Dermis microvascular lymphatic vessel endothelial cell (primary cell): ENCODE results near the gene ADAMTS2. TPM values are rescaled to one million over a fixed set of nuclear protein-coding genes. Genes with fewer than 3 reads are reported as not detected.
"Not testable (repeated sequence)": the region's sequence is repeated elsewhere in the genome, so short reads cannot be mapped to it uniquely, and the experiment has no call there.

Experiments
- DNase-seq, 2 donors: peaks; one replicate each; pipeline versions ENCODE4 v3.0.0 to v3.0.0-alpha.2; 2010; ENCODE audit warnings: low read depth in 2 of 2
- total RNA-seq: library from RNA; depleted of rRNA; stranded (reverse); fragments of >200 nt; gene quantifications from 2 replicates; pipeline ENCODE4 v1.2.1, GENCODE V29; 2014

The ADAMTS2 gene
- total RNA-seq, 1 donor from 2014 or later = not detected

DNA sequence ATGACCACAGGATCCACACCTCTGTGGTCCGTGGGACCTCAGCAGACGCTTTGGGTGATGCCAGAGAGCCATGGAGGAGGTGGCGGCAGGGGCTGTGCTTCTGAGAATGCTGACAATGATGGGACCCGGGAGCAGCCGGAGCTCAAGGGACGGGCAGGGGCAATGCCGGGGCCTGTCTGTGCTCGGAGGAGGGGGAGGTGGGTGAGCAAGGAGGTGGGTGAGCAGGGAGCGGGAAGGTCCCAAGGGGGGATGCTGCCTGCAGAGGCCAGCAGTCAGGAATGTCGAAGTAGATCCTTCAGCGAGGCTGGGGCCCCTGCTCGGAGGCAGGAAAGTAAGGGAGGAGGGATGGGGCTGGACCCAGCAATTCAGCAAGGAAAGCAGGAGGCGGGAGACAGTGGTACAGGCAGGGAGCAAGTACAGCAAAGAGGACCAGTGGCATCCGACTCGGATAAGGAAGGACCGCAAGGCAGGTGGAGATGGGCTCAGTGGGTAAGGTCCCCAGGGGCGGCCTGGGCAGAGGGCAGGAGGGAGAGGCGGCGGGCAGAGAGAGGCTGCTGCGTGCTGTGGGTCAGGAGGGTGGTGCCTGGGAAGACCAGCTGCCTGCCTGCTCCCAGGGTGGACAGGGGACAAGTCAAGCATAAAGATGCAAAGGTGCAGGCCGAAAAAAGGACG is 49.0 kb downstream of the ADAMTS2 start:
- no peak for DNase-seq

DNA sequence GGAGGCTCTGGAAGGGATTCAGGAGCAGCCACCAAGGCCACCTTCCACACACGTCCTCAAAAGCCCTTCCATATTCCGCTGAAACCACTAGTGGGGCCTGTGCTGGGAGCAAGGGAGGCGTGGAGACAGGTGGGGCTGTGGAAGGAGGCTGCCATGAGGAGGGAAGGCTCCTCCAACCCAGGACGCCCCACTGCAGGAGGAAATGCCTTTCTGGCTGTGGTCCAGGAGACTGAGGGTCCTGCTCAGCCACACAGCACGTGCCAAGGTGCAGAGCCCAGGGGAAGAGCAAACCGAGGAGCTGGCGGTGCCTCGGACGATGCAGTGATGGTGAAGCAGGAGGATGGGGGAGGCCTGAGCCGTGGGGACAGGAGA is 49.5 kb downstream of the ADAMTS2 start:
- no peak for DNase-seq

DNA sequence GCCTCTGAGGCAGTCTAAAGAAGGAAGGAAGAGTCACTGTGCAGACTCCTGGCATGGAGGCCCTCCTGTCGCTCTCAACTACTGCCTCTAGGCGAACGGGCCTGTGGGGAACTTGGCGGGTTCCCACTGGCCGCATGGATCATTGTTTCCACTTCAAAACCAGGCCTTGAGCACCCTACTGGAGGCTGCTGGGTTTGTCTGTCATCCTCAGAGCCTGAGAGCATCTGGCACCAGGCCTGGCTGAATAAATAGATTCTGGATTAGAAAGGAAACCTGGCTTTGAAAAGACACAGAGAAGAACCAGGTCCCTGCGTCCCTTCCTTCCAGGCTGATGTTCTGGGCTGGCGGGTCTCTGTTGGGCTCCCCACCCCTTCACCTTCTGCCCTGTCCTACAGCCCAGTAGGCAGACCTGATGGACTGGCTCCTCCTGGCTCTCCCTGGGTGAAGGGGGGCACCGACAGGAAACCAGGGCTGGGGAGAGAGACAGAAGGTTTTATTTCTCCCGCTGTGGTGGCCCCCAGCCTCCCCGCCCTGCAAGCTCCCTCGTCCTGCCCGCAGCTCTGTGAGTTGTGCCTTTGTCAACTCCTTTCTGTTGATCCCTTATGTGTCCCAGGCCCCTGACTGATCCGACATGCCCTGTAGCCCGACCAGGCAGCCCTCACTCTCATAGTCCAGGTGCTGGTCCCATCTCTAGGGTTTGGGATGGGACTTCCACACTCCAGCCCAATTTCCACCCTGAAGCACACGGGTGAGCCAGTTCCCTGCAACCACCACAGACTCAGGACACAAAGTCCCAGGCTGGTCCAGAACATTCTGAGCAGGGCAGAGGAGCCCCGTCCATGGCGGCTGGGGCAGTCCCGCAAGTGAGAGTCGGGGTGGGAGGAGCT is 50.1 kb downstream of the ADAMTS2 start:
- DNase-seq = no peak

DNA sequence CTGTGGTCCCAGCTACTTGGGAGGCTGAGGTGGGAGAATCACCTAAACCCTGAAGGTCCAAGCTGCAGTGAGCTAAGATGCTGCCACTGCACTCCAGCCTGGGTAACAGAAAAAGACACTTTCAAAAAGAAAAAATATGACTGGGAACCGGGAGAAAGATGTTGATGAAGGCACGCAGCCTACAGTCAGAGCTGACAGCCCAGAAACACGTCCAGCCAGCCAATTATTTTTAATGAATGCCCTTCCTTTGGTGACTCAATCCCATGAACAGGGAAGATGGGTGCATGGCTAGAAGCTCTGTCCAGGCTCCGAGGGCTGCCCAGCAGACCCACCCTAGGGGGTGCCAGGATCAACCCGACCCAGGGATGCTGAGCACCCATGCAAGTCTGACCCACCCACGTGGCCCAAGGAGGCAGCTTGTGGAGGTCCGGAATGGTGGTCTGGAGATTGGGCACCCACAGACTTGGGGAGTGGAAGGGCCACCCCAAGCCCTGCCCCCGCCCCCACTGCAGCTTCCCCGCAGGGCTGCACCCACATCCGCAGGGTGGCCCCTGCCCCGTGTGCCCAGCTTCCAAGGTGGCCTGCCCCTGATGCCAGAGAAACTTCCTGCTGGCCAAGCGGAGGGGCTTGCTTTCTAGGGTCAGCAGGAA is 51.0 kb downstream of the ADAMTS2 start:
- DNase-seq = no peak

DNA sequence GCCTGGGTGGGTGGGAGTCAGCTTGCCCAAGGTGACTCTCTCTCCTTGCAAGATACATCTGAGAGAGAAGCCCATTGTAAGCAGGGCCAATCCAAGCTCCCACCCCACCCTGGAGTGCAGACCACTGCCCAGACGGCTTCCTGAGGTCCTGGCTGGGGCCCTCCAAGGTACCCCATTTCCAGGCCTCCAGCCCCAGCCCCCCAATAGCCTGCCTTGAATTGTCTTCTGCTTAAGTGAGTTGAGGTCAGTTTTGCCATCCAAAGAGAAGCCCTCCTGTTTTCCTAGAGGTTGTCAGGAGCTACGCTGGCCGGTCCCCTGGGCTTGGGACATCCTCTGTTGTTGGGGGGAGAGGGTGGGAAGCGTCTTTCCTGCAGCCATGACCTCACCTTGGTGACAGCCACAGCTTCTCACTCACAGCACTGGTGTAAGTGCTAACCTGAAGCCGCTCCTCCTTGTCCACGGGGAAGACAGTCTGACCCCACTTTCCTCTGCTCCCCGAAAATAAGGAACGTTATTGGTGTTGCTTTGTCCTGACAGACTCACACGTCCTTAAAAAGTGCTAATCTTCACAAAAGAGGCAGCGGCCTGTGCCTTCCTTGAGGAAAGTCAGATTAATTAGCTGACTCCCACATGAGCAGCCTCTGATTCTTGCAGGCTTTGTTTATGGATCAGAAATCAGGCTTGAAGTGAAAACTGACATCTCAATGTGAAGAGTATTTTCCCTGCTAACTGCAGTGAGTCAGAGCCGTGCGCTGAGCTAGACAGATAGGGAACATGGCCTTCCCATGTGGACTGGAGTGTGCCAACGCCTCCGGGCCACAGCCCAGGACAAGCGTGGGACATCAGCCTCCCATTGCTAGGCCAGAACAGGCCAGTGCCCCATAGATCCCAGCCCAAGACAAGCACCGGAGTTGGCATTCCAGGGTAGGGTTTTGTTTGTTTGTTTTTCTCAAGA is 52.3 kb downstream of the ADAMTS2 start:
- no peak for DNase-seq

DNA sequence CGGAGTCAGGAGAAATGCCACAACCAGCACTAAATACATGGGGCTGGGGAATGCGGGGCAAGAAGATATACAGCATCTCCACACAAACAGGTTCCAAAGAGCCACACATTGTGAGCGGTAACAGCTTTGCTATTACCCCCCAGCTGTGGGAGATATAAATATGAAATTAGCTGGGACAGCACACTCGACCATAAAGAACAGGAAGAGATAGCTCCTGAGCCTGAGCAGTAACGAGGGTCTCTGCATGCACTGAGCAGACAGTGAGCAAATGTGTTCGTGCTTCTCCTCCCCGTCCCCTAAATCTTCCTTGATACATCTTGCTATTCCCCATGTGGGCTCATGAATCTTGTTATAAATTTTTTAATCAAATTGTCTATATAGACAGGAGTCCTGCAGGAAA is 53.1 kb downstream of the ADAMTS2 start:
- no peak for DNase-seq

DNA sequence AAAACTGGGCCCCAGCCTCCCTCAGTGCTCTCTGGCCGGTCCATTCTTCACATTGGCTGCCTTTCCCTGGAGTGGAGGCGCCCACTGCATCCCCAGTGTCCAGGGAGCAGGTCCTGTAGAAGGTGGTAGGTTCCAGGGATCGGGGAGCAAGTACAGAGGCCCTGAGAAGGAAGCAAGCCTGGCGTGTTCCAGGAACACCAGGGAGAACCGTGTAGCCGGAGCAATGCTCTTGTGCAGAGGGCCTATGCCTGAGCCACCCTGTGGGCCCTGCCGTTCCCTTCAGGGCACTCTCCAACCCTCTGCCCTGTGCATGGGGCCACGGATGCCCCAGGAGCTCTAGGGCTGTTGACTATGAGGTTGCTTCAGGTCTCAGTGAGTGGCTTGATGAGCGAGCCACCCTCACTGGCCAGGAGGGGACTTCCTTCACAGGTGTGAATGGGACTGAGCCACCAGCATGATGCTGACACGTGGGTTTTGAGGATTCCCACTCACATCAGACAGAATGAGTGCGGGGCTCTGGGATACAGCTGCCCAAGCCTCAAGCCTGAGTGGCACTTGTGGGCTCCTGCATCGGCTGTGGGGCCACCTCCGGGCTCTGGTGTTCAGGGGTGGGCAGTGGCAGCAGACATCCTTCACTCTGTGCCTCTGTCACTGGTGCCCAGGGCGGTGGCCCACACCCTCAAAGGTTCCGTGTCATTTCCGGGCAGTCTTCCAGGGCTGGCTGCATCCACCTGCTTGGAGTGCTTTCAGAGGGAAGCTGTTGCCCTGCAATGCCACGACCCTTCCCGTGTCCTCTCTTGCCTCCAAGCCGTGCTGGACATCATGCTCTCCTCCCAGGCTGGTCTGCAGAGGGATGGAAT is 54.4 kb downstream of the ADAMTS2 start:
- no peak for DNase-seq

DNA sequence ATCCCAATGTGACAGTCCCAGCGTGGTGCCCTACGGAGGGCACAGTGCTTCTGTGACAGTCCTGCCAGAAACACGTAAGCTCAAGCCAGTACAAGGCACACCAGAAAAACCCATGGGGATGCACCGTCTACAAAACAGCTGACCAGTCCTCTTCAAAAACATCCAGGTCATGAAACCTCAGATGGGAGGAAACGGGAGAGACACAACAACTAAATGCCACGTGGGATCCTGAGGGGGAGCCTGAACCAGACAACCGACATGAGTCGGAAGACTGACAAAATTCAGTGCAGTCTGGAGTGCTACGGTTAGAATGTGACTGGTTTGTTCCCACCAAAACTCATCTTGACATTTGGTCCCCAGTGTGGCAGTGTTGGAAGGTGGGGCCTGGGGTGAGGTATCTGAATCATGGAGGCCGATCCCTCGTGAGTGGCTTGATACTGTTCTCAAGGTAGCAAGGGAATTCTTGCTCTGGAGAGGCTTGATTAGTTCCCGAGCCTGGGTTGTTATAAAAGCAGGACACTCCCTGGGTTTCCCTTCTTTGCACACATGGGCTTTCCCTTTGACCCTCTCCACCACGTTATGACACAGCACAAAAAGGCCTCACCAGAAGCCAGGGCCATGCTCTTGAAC is 55.4 kb downstream of the ADAMTS2 start:
- DNase-seq = no peak

DNA sequence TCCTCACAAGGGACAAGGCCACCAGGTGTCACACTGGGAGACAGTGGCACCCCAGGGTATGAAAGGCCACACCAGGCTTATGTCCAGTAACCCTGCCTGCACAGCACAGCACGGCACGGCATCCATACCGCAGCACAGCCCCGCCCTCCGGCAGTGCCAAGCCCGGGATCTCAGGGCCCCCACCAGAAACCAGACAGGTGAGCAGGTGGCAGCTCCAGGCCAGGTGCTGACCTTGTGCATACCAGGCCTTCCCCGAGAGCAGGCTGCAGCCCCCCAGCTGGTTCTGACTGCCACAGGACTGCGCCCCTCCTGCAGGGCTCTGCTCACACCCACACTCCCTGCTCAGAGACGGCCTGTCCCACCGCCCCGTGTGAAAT is 56.5 kb downstream of the ADAMTS2 start:
- no peak for DNase-seq

DNA sequence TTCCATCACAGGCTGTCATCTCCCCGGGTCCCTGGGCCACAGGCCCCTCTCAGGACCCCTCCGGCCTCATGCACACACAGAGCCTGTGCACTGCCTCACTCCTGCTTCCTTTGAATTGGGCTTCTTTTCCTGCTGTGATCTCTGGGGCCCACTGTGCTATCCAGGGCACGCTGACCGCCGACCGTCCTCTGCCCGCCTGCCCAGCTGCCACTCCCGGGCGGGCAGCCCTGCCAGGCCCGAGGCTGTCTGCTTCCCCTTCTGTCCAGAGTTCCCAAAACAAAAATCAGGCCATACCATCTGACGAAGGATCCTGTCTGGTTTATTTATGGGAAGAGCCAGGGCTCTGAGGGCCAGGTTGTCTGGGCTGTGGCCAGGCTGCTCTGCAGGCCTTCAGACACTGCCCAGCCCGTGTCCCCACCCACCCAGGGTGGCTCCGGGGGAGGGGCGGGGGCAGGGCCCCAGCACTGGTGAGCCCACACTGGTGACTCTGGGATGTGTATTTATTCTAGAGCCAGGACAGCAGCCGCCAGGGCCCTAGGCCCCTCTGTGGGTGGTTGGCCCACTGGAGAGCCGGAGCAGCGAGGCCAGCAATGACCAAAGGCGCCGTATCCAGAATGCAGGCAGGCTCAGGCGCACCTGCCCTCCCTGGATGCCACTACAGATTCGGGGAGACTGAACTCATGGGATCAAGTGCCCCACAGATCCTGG is 57.0 kb downstream of the ADAMTS2 start:
- DNase-seq = no peak

DNA sequence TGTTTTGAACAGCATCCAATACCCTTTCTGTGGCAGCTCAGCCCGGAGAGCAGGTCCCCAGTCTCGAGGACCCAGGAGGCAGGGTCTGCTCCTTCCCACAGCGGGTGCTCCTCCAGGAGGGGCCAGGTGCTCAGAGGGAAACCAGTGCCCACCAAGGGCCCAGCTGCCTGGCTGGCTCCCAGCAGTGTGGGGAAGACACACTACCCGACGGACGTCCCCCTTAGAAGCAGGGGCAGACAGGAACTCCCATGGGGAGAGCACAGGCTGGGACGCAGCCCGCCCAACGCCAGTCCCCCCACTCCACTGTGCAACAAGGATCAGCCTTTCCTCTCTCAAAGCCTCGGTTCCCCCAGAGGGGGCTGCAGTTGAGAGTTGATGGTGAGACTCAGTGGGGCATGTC is 57.6 kb downstream of the ADAMTS2 start:
- DNase-seq = no peak

DNA sequence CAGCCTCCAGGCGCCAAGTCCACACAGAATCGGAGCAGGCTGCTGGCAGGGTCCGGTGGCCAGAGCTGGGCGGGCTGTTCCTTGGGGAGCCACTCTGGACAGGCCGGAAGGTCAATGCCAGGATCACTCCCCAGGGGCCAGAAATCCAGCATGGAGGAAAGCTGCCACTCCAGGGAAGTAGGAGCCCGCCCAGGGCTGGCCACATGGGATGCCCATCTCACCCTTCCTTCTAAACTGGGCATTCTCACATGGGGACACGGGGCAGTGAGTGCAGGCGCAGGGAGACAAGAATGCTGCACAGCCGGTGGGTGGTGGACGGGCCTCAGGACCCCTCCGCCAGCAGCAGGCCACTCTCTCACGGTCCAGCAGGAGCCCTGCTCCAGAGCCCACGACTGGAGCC is 58.2 kb downstream of the ADAMTS2 start:
- no peak for DNase-seq

DNA sequence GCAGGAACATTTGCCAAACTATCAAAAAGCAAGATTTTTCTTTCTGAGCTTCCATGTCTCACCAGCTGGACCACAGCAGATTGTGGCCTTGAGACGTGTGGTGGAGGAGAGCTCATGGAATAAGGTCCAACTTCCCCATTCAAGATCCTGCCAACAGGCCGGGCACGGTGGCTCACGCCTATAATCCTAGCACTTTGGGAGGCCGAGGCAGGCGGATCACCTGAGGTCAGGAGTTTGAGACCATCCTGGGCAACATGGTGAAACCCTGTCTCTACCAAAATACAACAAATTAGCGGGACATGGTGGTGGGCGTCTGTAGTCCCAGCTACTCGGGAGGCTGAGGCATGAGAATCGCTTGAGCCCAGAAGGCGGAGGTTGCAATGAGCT is 59.5 kb downstream of the ADAMTS2 start:
- DNase-seq = not testable (repeated sequence)

DNA sequence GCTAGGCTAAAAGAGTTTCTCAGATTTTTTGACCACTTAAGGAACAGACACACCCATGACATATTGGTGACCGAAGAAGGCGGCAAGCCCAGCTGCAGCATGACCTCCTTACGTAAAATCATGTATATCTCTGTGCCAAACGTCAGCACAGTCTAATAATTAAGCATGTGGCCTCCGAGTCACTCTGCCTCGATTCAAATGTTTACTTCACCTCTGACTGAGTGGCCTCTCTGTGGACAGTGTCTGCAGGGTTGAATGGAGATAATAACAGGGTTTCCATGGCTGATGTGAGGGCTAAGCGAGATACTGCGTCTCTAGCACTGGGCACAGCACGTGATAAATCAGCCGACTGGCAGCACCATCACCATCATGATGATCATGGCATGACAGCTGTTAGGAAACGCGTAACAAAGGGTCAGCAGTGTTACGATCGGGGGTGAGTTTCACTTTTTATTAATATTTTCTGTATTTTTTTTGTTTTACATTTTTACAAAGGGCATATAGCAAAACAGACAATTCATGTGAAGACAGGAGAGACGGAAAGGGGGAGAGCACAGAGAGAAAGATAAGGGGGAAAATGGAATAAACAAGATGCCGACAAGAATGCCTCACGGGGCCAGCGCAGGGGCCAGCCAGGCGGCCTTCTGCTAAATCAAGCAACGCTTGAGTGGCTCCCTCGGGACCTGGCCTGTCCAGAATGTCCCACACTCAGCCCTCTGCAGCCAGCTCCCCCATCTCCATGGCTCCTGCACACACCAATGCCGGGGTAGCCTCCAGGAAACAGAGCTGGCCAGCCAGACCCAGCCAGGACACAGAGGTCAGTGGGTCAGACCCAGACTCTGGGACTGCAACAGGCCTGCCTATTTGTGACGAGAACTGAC is 60.3 kb downstream of the ADAMTS2 start:
- DNase-seq = no peak

DNA sequence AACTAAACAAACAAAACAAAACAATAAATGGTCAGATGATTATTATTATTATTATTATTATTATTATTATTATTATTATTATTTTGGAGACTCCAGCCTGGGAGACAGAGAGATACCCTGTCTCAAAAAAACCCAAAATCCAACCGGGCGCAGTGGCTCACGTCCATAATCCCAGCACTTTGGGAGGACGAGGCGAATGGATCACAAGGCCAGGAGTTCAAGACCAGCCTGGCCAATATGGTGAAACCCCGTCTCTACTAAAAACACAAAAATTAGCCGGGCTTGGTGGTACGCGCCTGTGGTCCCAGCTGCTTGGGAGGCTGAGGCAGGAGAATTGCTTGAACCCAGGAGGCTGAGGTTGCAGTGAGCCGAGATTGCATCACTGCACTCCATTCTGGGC is 61.4 kb downstream of the ADAMTS2 start:
- DNase-seq = not testable (repeated sequence)

DNA sequence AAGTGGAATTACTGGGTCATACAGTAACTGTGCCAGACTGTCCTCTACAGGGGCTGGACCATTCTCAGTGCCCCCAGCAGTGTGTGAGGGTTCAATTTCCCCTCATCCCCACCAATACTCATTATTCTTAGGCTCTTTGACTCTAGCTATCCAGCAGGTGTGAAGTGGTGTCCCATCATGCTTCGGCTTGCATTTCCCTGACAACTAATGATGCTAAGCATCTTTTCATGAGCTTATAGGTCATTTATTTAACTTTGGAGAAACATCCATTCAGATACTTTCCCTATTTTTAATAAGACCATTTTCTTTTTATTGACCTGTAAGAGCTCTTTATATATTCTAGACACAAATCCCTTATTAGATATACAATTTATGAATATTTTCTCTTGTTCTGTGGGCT is 63.6 kb downstream of the ADAMTS2 start:
- DNase-seq = no peak

DNA sequence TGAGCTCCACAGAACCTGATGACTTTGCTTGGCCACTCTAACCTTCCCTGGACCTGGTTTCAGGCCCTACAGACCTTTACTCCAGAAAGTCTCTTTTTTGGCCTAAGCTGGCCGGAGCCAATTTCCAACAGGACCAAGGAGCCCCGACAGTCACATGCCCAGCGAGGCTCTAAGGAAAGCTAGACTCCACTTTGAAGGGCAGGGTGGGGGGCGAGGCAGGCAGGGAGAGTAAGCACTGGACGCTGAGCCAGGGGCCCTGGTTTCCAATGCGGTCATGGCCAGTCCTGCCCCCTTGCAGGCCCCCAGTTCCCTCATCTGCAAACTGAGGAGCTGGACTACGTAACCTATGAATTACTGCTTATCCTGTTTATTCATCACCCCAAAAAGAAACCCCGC is 65.2 kb downstream of the ADAMTS2 start:
- DNase-seq = no peak

DNA sequence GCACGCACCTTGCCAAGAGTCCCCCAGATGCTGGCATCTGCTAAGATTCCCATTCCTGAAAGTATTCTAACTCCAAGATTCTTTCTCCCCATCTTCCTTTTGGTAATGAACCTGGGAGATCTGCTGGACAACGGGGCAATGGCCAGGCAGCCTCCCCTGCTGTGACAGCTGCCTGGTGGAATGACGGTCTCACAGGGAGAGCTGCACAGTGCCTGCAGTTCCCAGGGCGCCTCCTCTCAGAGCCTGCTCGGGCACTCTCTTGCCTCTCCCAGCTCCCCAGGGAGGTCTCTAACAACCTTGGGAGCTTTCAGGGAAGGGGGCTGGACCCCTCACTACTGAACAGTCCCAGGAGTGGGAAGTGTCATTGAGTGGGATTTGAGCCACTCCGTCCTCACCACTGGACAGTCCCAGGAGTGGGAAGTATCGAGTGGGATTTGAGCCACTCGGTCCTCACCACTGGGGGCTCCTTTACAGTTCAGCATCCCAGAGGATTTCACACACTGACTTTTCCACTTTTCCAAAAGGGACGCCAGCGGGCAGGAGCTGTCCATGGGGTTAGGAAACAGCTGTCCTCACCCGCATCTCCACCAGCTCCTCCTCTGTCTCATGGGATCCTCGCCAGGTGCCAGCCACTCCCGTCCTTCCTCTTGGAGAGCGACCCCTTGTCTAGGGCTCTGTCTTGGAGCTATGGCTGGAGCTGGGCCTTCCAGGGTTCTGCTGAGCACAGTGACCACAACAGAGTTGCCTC is 65.7 kb downstream of the ADAMTS2 start:
- DNase-seq = no peak
